DND-41 (cell line): Measurements from ENCODE around the gene RAB8A.

Experiments used
- ATAC-seq: fragments of 200-7000 bp; cut with Tn5 transposase; 3 replicates; pipeline ENCODE4 v1.9.1; 2021; ENCODE audit warnings: low read depth; ENCODE audit not compliant: insufficient read depth
- DNase-seq: peaks from one replicate; pipeline ENCODE4 v3.0.0-alpha.2; 2020
- H2AFZ ChIP-seq: 2 replicates; pipeline ENCODE4 v1.6.0; 2012; ENCODE audit warnings: low read depth, low read length
- H3K27ac ChIP-seq: 2 replicates; pipeline ENCODE4 v1.5.1; 2012; ENCODE audit warnings: low read length, inconsistent platforms
- H3K27me3 ChIP-seq: fragments of 200-600 bp; sonication (generic); 2 replicates; pipeline ENCODE4 v1.6.0; 2012; ENCODE audit warnings: low read length, mild to moderate bottlenecking, inconsistent platforms; ENCODE audit not compliant: insufficient read depth, poor library complexity
- H3K36me3 ChIP-seq: 2 replicates; pipeline ENCODE4 v1.5.1; 2012; ENCODE audit warnings: low read length, inconsistent platforms; ENCODE audit not compliant: insufficient read depth
- H3K4me1 ChIP-seq: 2 replicates; pipeline ENCODE4 v1.5.1; 2012; ENCODE audit warnings: mild to moderate bottlenecking, low read length; ENCODE audit not compliant: insufficient read depth
- H3K4me2 ChIP-seq: 2 replicates; pipeline ENCODE4 v1.6.0; 2012; ENCODE audit warnings: mild to moderate bottlenecking, moderate library complexity, low read length, inconsistent platforms; ENCODE audit not compliant: insufficient read depth
- H3K4me3 ChIP-seq, 2 experiments: fragments of 200-600 bp in 1 of 2; shearing (Covaris generic) in 1 of 2; 2 replicates each; pipeline ENCODE4 v1.5.1; 2012 to 2016; ENCODE audit warnings: inconsistent platforms in 2 of 2, low read length in 2 of 2, mild to moderate bottlenecking in 2 of 2, low read depth in 1 of 2, moderate library complexity in 1 of 2
- H3K79me2 ChIP-seq: 2 replicates; pipeline ENCODE4 v1.6.0; 2012; ENCODE audit warnings: low read length, inconsistent platforms; ENCODE audit not compliant: insufficient read depth
- H3K9ac ChIP-seq: 2 replicates; pipeline ENCODE4 v1.6.0; 2012; ENCODE audit warnings: low read depth, mild to moderate bottlenecking, inconsistent platforms, low read length, moderate library complexity
- H3K9me3 ChIP-seq: 2 replicates; pipeline ENCODE4 v1.5.1; 2012; ENCODE audit warnings: low read length, moderate library complexity, mild to moderate bottlenecking, inconsistent platforms; ENCODE audit not compliant: insufficient read depth, severe bottlenecking
- H4K20me1 ChIP-seq: 2 replicates; pipeline ENCODE4 v1.6.0; 2012; ENCODE audit warnings: low read length; ENCODE audit not compliant: insufficient read depth
- CTCF ChIP-seq: IDR thresholded peaks from 2 replicates; pipeline ENCODE4 v1.5.1; 2012; ENCODE audit warnings: borderline replicate concordance, low read length, moderate library complexity, mild to moderate bottlenecking; ENCODE audit not compliant: poor library complexity, severe bottlenecking; ENCODE audit errors: extremely low read depth
- EZH2 ChIP-seq: IDR thresholded peaks from 3 replicates; pipeline ENCODE4 v1.6.1; 2012; ENCODE audit warnings: borderline replicate concordance, low read depth, mild to moderate bottlenecking, moderate library complexity, low read length, inconsistent platforms; ENCODE audit not compliant: severe bottlenecking

The RAB8A gene

GRCh38 chr19:16164222-16164890 lies 52.7 kb downstream of the RAB8A start:
- H3K27ac ChIP-seq: no peak overlapping the region
- H3K9me3 ChIP-seq: no peaks in the 10 kb centered on the region
- H3K4me3 ChIP-seq: no peak overlapping the region
- no peaks in the 10 kb centered on the region for H3K27me3 ChIP-seq
- no peaks in the 10 kb centered on the region for H4K20me1 ChIP-seq
- H3K9ac ChIP-seq: no peak overlapping the region
- TF ChIP-seq CTCF: no peak
- no peak for TF ChIP-seq EZH2
- ATAC-seq (no peak), DNase-seq (no peak)
- H3K4me1 ChIP-seq: no peaks in the 10 kb centered on the region
- H3K4me2 ChIP-seq: no peak overlapping the region
- H3K79me2 ChIP-seq: no peaks in the 10 kb centered on the region
- H2AFZ ChIP-seq: no peak overlapping the region
- no peaks in the 10 kb centered on the region for H3K36me3 ChIP-seq

- H3K9ac ChIP-seq: no peak overlapping the region
- no peak for TF ChIP-seq EZH2
- TF ChIP-seq CTCF: no peak
- no peaks in the 10 kb centered on the region for H3K27me3 ChIP-seq
- no peaks in the 10 kb centered on the region for H4K20me1 ChIP-seq
- no peak for ATAC-seq
- no peaks in the 10 kb centered on the region for H3K79me2 ChIP-seq
- no peak overlapping the region for H3K4me3 ChIP-seq
- DNase-seq: no peak
- no peak overlapping the region for H3K4me2 ChIP-seq
- no peak overlapping the region for H3K27ac ChIP-seq
- H3K36me3 ChIP-seq: no peaks in the 10 kb centered on the region
- no peak overlapping the region for H2AFZ ChIP-seq
- H3K9me3 ChIP-seq: no peaks in the 10 kb centered on the region
- H3K4me1 ChIP-seq: no peaks in the 10 kb centered on the region
Observed at GRCh38 chr19:16166417-16166816, 54.7 kb downstream of the RAB8A start.

GRCh38 chr19:16167055-16167454 lies 55.4 kb downstream of the RAB8A start:
- ATAC-seq (no peak), DNase-seq (no peak)
- Histone ChIP-seq H4K20me1 (no peaks in the 10 kb centered on the region), H3K36me3 (no peaks in the 10 kb centered on the region), H3K4me2 (no peak overlapping the region), H3K9ac (no peak overlapping the region), H3K27ac (no peak overlapping the region), H2AFZ (no peak overlapping the region), H3K4me3 (no peak overlapping the region), H3K79me2 (no peaks in the 10 kb centered on the region), H3K9me3 (no peaks in the 10 kb centered on the region), H3K27me3 (no peaks in the 10 kb centered on the region), H3K4me1 (no peaks in the 10 kb centered on the region)
- TF ChIP-seq EZH2: no peak
- no peak for TF ChIP-seq CTCF
